ENCODE data around the gene C1QTNF4. TPM values are rescaled to one million over a fixed set of nuclear protein-coding genes. Genes with fewer than 3 reads are reported as not detected.

The C1QTNF4 gene
- polyA plus RNA-seq, 1 donor (not counting 4 experiments of a cell fraction or from before 2014, with no cell fraction given), result not detected

- no peaks in the 10 kb centered on the region for H3K9me1 ChIP-seq (ENCODE audit: control insufficient read depth, extremely low read depth, insufficient read depth, low read length)
- FAIRE-seq, result no peak
- no peak overlapping the region for H3K4me2 ChIP-seq (ENCODE audit: control insufficient read depth, extremely low read depth, insufficient read depth, low read depth, low read length)
- no peaks in the 10 kb centered on the region for H3K9me3 ChIP-seq (ENCODE audit: control insufficient read depth, low read depth, low read length)
- peaks cover 16 to 33% of the 10 kb centered on the region in 2 experiments for H3K36me3 ChIP-seq (ENCODE audit: control insufficient read depth in 2 of 2, extremely low read depth in 1 of 2, insufficient read depth in 2 of 2, low read length in 2 of 2)
- no peak overlapping the region for H3K27ac ChIP-seq (ENCODE audit: control insufficient read depth, insufficient read depth, low read length)
- no peak overlapping the region for H3K9ac ChIP-seq (ENCODE audit: control insufficient read depth, extremely low read depth, insufficient read depth, low read length)
- H3K4me3 ChIP-seq (ENCODE audit: control insufficient read depth in 2 of 3, extremely low read depth in 1 of 3, insufficient read depth in 2 of 3, low read depth in 1 of 3, low read length in 3 of 3), result no peak overlapping the region
- dilution Hi-C loops (cut with MboI; ENCODE audit: extremely low pct_ligation_motif_present, low sequenced_read_pairs), result no loop called here
- no peak for DNase-seq (ENCODE audit: low read depth, low spot score)
- TF ChIP-seq EZH2 (IDR thresholded peaks at IDR 0.05; ENCODE audit: low read length) (no peak), CTCF (optimal IDR thresholded peaks at IDR 0.05 in 1 of 3, IDR thresholded peaks at IDR 0.05 in 1 of 3, conservative IDR thresholded peaks at IDR 0.05 in 1 of 3; ENCODE audit: extremely low read depth in 1 of 3, insufficient read depth in 2 of 3, low read length in 3 of 3) (no peak)
- no peak overlapping the region for H2AFZ ChIP-seq (ENCODE audit: control insufficient read depth, low read length)
- H3K4me1 ChIP-seq (ENCODE audit: control insufficient read depth, extremely low read depth, insufficient read depth, low read length), result peaks cover 10% of the 10 kb centered on the region
- peaks cover 20% of the 10 kb centered on the region for H3K79me2 ChIP-seq (ENCODE audit: control insufficient read depth, insufficient read depth, low read length)
- peaks cover under 1% of the 10 kb centered on the region for H3K27me3 ChIP-seq (ENCODE audit: control insufficient read depth, extremely low read depth, insufficient read depth, low read length)
- H4K20me1 ChIP-seq (ENCODE audit: control insufficient read depth, extremely low read depth, insufficient read depth, low read length), result no peaks in the 10 kb centered on the region
Observed at GRCh38 chr11:47583844-47584243, 10.4 kb downstream of the C1QTNF4 start.

GRCh38 chr11:47578524-47579494 is 15.4 kb downstream of the C1QTNF4 start, which contains the start of the genes KBTBD4 and NDUFS3:
TSS of gene KBTBD4 (minus strand) at chr11:47578970. CDS start at chr11:47578951, 19 bp downstream.
TSS of gene NDUFS3 (plus strand) at chr11:47579074. CDS start at chr11:47579092, 18 bp downstream.
- DNase-seq (ENCODE audit: low read depth, low spot score) (no peak), FAIRE-seq (no peak)
- H3K4me2 ChIP-seq (ENCODE audit: control insufficient read depth, extremely low read depth, insufficient read depth, low read depth, low read length), result peak within 1 kb of the TSS; percentile 93
- H3K4me1 ChIP-seq (ENCODE audit: control insufficient read depth, extremely low read depth, insufficient read depth, low read length), result peaks cover 24% of the 10 kb centered on the region
- peaks cover 17 to 35% of the 10 kb centered on the region in 2 experiments for H3K36me3 ChIP-seq (ENCODE audit: control insufficient read depth in 2 of 2, extremely low read depth in 1 of 2, insufficient read depth in 2 of 2, low read length in 2 of 2)
- TF ChIP-seq CTCF (optimal IDR thresholded peaks at IDR 0.05 in 1 of 3, IDR thresholded peaks at IDR 0.05 in 1 of 3, conservative IDR thresholded peaks at IDR 0.05 in 1 of 3; ENCODE audit: extremely low read depth in 1 of 3, insufficient read depth in 2 of 3, low read length in 3 of 3), result no peak
- H3K9ac ChIP-seq (ENCODE audit: control insufficient read depth, extremely low read depth, insufficient read depth, low read length), result peak within 1 kb of the TSS; percentile 88
- dilution Hi-C loops (cut with MboI; ENCODE audit: extremely low pct_ligation_motif_present, low sequenced_read_pairs), result no loop called here
- no peaks in the 10 kb centered on the region for H3K27me3 ChIP-seq (ENCODE audit: control insufficient read depth, extremely low read depth, insufficient read depth, low read length)
- no peaks in the 10 kb centered on the region for H4K20me1 ChIP-seq (ENCODE audit: control insufficient read depth, extremely low read depth, insufficient read depth, low read length)
- H2AFZ ChIP-seq (ENCODE audit: control insufficient read depth, low read length), result peak within 1 kb of the TSS; percentile 89
- peak within 1 kb of the TSS; percentile 71 for H3K27ac ChIP-seq (ENCODE audit: control insufficient read depth, insufficient read depth, low read length)
- no peaks in the 10 kb centered on the region for H3K9me3 ChIP-seq (ENCODE audit: control insufficient read depth, low read depth, low read length)
- no peaks in the 10 kb centered on the region for H3K9me1 ChIP-seq (ENCODE audit: control insufficient read depth, extremely low read depth, insufficient read depth, low read length)
- peak within 1 kb of the TSS; percentile 78 to 89 (median 85) for H3K4me3 ChIP-seq (ENCODE audit: control insufficient read depth in 2 of 3, extremely low read depth in 1 of 3, insufficient read depth in 2 of 3, low read depth in 1 of 3, low read length in 3 of 3)
- H3K79me2 ChIP-seq (ENCODE audit: control insufficient read depth, insufficient read depth, low read length), result peaks cover 29% of the 10 kb centered on the region
